ENCODE measurements around the gene SSU72. TPM values are rescaled to one million over a fixed set of nuclear protein-coding genes. Genes with fewer than 3 reads are reported as not detected.
"Not testable (repeated sequence)": the region's sequence is repeated elsewhere in the genome, so short reads cannot be mapped to it uniquely, and the experiment has no call there.

The SSU72 gene
- total RNA-seq, 1 donor from 2014 or later = 106 TPM

- ATAC-seq = not testable (repeated sequence)
Measured at GRCh38 chr1:1526476-1526875, 48.2 kb downstream of the SSU72 start.

GRCh38 chr1:1524750-1525383 lies 49.8 kb downstream of the SSU72 start:
- ATAC-seq = not testable (repeated sequence)

- ATAC-seq = not testable (repeated sequence)
Measured at GRCh38 chr1:1523651-1524050, 51.0 kb downstream of the SSU72 start.

GRCh38 chr1:1523226-1523625 lies 51.4 kb downstream of the SSU72 start:
- ATAC-seq = not testable (repeated sequence)

GRCh38 chr1:1522536-1522935 lies 52.1 kb downstream of the SSU72 start:
- not testable (repeated sequence) for ATAC-seq

- no peak for ATAC-seq
Measured at GRCh38 chr1:1521331-1521730, 53.3 kb downstream of the SSU72 start.

GRCh38 chr1:1519805-1520505 lies 54.7 kb downstream of the SSU72 start:
- ATAC-seq = peak; percentile 30

GRCh38 chr1:1518621-1519007 lies 56.0 kb downstream of the SSU72 start:
- ATAC-seq = not testable (repeated sequence)

- no peak for ATAC-seq
Measured at GRCh38 chr1:1517973-1518620, 56.6 kb downstream of the SSU72 start.

GRCh38 chr1:1516923-1517322 lies 57.7 kb downstream of the SSU72 start:
- not testable (repeated sequence) for ATAC-seq

GRCh38 chr1:1514376-1514775 lies 60.3 kb downstream of the SSU72 start:
- ATAC-seq = not testable (repeated sequence)

GRCh38 chr1:1513675-1514074 lies 61.0 kb downstream of the SSU72 start:
- ATAC-seq = not testable (repeated sequence)

GRCh38 chr1:1512425-1512824 lies 62.2 kb downstream of the SSU72 start:
- ATAC-seq = not testable (repeated sequence)

- peak; percentile 95 for ATAC-seq
Measured at GRCh38 chr1:1511533-1512285, 63.0 kb downstream of the SSU72 start, which contains the start of gene ATAD3A. Gene ATAD3A, plus strand, starts transcription at chr1:1512162. Its CDS starts 107 bp downstream, at chr1:1512269.

- ATAC-seq = peak; percentile 9
Measured at GRCh38 chr1:1510912-1511532, 63.6 kb downstream of the SSU72 start.

GRCh38 chr1:1509465-1509850 lies 65.2 kb downstream of the SSU72 start:
- ATAC-seq = not testable (repeated sequence)

GRCh38 chr1:1508775-1509464 lies 65.7 kb downstream of the SSU72 start:
- not testable (repeated sequence) for ATAC-seq

- ATAC-seq = no peak
Measured at GRCh38 chr1:1507305-1507704, 67.4 kb downstream of the SSU72 start.

- ATAC-seq = not testable (repeated sequence)
Measured at GRCh38 chr1:1505801-1506200, 68.9 kb downstream of the SSU72 start.

GRCh38 chr1:1505366-1505798 lies 69.3 kb downstream of the SSU72 start:
- ATAC-seq = not testable (repeated sequence)

- peak; percentile 91 for ATAC-seq
Measured at GRCh38 chr1:1504777-1505365, 69.8 kb downstream of the SSU72 start.
